Calu3 (cell line): Measurements from ENCODE around the gene PGC. TPM values are rescaled to one million over a fixed set of nuclear protein-coding genes. Genes with fewer than 3 reads are reported as not detected.
A peak's percentile ranks its signal among the peaks of the same experiment; 100 is the strongest.

Experiments used
- BruUV-seq: library from RNA; stranded (reverse); fragments of 400-500 nt; replicated peaks from 2 replicates; lab custom pipeline; 2021; lab: Mats Ljungman, UMichigan
- CTCF ChIA-PET: fragments of 300-600 bp; sonication (Branson Sonifier 250); formaldehyde crosslinking; loops from one replicate; lab custom pipeline; 2022; ENCODE audit warnings: antibody characterized with exemption; lab: Charles Lee
- DNase-seq: peaks from one replicate; pipeline ENCODE4 v3.0.0; 2022
- H3K27ac Mint-ChIP-seq: one replicate; pipeline ENCODE4 v1.8.0; 2022; ENCODE audit warnings: mixed read lengths; ENCODE audit not compliant: unreplicated experiment
- H3K27me3 Mint-ChIP-seq: one replicate; pipeline ENCODE4 v1.8.0; 2022; ENCODE audit warnings: mixed read lengths; ENCODE audit not compliant: unreplicated experiment
- H3K36me3 Mint-ChIP-seq: one replicate; pipeline ENCODE4 v1.8.0; 2022; ENCODE audit warnings: mild to moderate bottlenecking, moderate library complexity, mixed read lengths; ENCODE audit not compliant: insufficient read depth, unreplicated experiment
- H3K4me1 Mint-ChIP-seq: one replicate; pipeline ENCODE4 v1.8.0; 2022; ENCODE audit warnings: mild to moderate bottlenecking, low read depth, mixed read lengths; ENCODE audit not compliant: unreplicated experiment
- H3K4me3 Mint-ChIP-seq: one replicate; pipeline ENCODE4 v1.8.0; 2022; ENCODE audit warnings: mild to moderate bottlenecking, low read depth, moderate library complexity, mixed read lengths; ENCODE audit not compliant: unreplicated experiment
- H3K9me3 Mint-ChIP-seq: one replicate; pipeline ENCODE4 v1.8.0; 2022; ENCODE audit warnings: low read depth, mixed read lengths; ENCODE audit not compliant: unreplicated experiment
- intact Hi-C: fragments of 100-400 bp; cut with micrococcal nuclease; formaldehyde crosslinking; loops from one replicate; pipeline ENCODE4 v1.10.0; 2022; ENCODE audit not compliant: unreplicated experiment
- total RNA-seq: library from RNA; stranded (reverse); gene quantifications from 2 replicates; pipeline ENCODE4 v1.2.3, GENCODE V29; 2022
- TF ChIP-seq, protein P1 (sequence below): fragments of 200-600 bp; IDR thresholded peaks from one replicate; pipeline ENCODE4 v1.8.0; 2022; ENCODE audit warnings: antibody characterized with exemption; ENCODE audit not compliant: unreplicated experiment

Gene PGC
- total RNA-seq, 1 experiment from 2014 or later: not detected

DNA sequence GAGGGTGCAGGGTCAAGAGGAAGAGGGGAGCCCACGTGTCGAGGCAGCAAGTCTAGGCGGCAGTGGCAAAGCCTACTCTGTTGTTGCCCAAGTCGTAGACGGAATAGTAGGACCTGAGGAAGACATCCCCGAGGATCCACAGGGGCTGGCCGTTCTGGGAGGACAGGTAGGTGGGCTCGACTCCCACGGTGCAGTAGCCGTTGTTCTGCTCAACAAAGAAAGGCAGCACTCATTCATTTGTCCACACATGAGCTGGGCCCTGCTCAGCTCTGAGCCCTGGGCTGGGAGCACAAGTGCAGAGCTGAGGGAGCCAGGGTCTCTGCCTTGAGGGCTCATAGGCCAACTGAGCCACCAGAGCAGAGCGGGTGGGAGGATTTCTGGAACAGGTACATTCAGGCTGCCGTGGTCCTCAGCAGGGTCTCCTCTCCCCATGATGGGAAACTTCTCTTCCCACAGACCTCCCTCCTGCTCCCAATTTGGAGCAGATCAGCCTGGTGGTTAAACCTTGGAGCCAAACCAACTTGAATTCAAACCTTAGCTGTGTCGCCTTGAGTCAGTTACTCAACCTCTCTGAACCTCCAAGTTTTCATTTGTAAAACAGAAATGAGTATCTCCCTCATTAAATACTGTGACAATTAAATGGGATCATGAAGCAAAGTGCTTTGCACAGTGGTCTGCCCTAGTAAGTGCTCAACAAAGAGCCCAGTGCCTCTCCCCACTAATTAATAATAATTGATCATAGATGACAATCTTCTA, 10.2 kb downstream of the PGC start:
- H3K36me3 Mint-ChIP-seq: peaks cover 28% of the 10 kb centered on the region
- no TSS peak for BruUV-seq
- H3K4me3 Mint-ChIP-seq: no peak overlapping the region
- CTCF ChIA-PET: interaction anchor here (0.7 kb wide), 1 partner anchor 228 kb away, joined by 7 read pairs; no protein-coding TSS in a partner anchor
- no peak for DNase-seq
- no peak overlapping the region for H3K27ac Mint-ChIP-seq
- peaks cover 23% of the 10 kb centered on the region for H3K4me1 Mint-ChIP-seq
- intact Hi-C loops: no loop called here
- TF ChIP-seq, protein P1, sequence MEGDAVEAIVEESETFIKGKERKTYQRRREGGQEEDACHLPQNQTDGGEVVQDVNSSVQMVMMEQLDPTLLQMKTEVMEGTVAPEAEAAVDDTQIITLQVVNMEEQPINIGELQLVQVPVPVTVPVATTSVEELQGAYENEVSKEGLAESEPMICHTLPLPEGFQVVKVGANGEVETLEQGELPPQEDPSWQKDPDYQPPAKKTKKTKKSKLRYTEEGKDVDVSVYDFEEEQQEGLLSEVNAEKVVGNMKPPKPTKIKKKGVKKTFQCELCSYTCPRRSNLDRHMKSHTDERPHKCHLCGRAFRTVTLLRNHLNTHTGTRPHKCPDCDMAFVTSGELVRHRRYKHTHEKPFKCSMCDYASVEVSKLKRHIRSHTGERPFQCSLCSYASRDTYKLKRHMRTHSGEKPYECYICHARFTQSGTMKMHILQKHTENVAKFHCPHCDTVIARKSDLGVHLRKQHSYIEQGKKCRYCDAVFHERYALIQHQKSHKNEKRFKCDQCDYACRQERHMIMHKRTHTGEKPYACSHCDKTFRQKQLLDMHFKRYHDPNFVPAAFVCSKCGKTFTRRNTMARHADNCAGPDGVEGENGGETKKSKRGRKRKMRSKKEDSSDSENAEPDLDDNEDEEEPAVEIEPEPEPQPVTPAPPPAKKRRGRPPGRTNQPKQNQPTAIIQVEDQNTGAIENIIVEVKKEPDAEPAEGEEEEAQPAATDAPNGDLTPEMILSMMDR: no peak
- H3K27me3 Mint-ChIP-seq: no peaks in the 10 kb centered on the region
- no peaks in the 10 kb centered on the region for H3K9me3 Mint-ChIP-seq

GRCh38 chr6:41736186-41736733, 10.9 kb downstream of the PGC start:
- TF ChIP-seq, protein P1: no peak
- CTCF ChIA-PET: interaction anchor here (0.7 kb wide), 1 partner anchor 228 kb away, joined by 7 read pairs; no protein-coding TSS in a partner anchor
- peaks cover 16% of the 10 kb centered on the region for H3K4me1 Mint-ChIP-seq
- peak overlapping the region; percentile 76 for H3K4me3 Mint-ChIP-seq
- H3K9me3 Mint-ChIP-seq: no peaks in the 10 kb centered on the region
- BruUV-seq: no TSS peak
- H3K27me3 Mint-ChIP-seq: no peaks in the 10 kb centered on the region
- peaks cover 24% of the 10 kb centered on the region for H3K36me3 Mint-ChIP-seq
- H3K27ac Mint-ChIP-seq: no peak overlapping the region
- DNase-seq: no peak
- intact Hi-C loops: no loop called here

GRCh38 chr6:41735427-41736185, 11.6 kb downstream of the PGC start, which contains the start of gene TFEB:
TFEB (minus strand) TSS chr6:41735608; CDS start chr6:41691213, 44,395 bp downstream.
- DNase-seq: peak; percentile 98
- Mint-ChIP-seq H3K36me3 (peaks cover 24% of the 10 kb centered on the region), H3K4me1 (peaks cover 15% of the 10 kb centered on the region), H3K4me3 (peak within 1 kb of the TSS; percentile 76), H3K27me3 (no peaks in the 10 kb centered on the region), H3K9me3 (no peaks in the 10 kb centered on the region), H3K27ac (no peak within 1 kb of the TSS)
- intact Hi-C loops: loop anchor here (2.0 kb wide), 1 partner anchor 41 kb away; no protein-coding TSS in a partner anchor
- CTCF ChIA-PET: interaction anchor here (0.6 to 3.5 kb wide), 3 partner anchors 22 to 659 kb away, joined by 3 to 22 read pairs (median 8); no protein-coding TSS in a partner anchor
- no TSS peak for BruUV-seq
- TF ChIP-seq, protein P1: peak; percentile 95

DNA sequence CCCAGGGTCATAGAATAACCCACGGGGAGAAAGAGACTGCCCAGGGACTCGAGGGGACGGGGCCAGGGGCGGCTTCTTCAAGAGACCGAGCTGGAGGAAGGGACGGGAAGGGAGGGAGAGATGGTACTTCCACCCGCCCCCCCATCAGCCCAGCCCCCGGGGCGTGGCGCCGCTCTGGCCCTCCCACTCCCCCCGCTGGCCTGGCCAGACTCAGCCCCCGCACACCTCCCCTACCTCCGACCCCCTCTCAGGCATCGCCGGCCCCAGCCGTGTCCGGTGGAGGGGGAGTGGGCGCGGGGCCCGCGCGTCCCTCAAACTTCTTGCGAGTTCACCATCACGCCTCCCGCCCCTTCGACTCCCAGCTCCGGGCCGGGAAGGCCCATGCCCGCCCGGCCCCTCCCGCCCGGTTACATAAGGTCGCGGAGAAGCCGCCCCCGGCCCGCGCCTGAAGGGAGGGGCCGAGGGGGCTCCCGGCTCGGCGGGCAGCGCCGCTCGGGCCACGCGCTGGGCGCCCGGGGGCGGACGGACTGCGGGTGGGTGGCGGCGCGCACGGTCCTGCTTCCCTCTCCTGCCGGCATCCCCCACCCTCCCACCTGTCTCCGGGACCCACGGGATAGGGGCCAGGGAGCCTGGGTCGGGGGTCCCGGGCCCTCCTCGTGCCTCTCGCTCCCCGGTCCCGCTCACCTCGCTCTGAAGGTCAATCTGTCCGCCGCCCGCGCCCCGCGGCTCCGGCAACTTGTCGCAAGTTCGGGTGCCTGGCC, 12.4 kb downstream of the PGC start:
- CTCF ChIA-PET: interaction anchor here (0.6 to 3.5 kb wide), 8 partner anchors 11 to 659 kb away, joined by 3 to 22 read pairs (median 6); no protein-coding TSS in a partner anchor
- Mint-ChIP-seq H3K4me3 (peak overlapping the region; percentile 76), H3K4me1 (peaks cover 15% of the 10 kb centered on the region), H3K9me3 (no peaks in the 10 kb centered on the region), H3K36me3 (peaks cover 24% of the 10 kb centered on the region), H3K27me3 (no peaks in the 10 kb centered on the region), H3K27ac (no peak overlapping the region)
- TF ChIP-seq, protein P1: no peak
- DNase-seq: peak; percentile 71
- no TSS peak for BruUV-seq
- intact Hi-C loops: loop anchor here (2.0 kb wide), 1 partner anchor 42 kb away; no protein-coding TSS in a partner anchor
